ENCODE data around the gene GDPD5. TPM values are rescaled to one million over a fixed set of nuclear protein-coding genes. Genes with fewer than 3 reads are reported as not detected.

GDPD5 gene
- total and polyA plus RNA-seq, 9 of the 15 experiments (the other 6 are each of a cell fraction or from before 2014, with no cell fraction given), result 0.32 to 27.3 (median 8.0) TPM

GRCh38 chr11:75534259-75535069 lies 8.7 kb upstream of the GDPD5 start (continued):
- TF ChIP-seq ZBTB1 (CRISPR knock-in tag; IDR thresholded peaks at IDR 0.05; ENCODE audit: borderline replicate concordance, low read depth) (no peak), ZNF75A (CRISPR knock-in tag; IDR thresholded peaks at IDR 0.05) (no peak), CHD1 (IDR thresholded peaks at IDR 0.05; ENCODE audit: low read length) (no peak), ZNF785 (CRISPR knock-in tag; IDR thresholded peaks at IDR 0.05) (no peak), EGR1 (conservative IDR thresholded peaks at IDR 0.05) (no peak), TFE3 (CRISPR knock-in tag; IDR thresholded peaks at IDR 0.05) (no peak), SRSF9 (IDR thresholded peaks at IDR 0.05; ENCODE audit: borderline replicate concordance, low read depth, low read length) (no peak), MTA2 (IDR thresholded peaks at IDR 0.05; ENCODE audit: low read depth) (peak; percentile 93), CEBPZ (IDR thresholded peaks at IDR 0.05; ENCODE audit: borderline replicate concordance, low read depth, low read length) (no peak), RAD51 (IDR thresholded peaks at IDR 0.05; ENCODE audit: borderline replicate concordance, low read depth) (peak; percentile 8; the same call in 1 of the 2 replicates), PBX2 (CRISPR knock-in tag; IDR thresholded peaks at IDR 0.05; ENCODE audit: low read depth) (no peak), PBX2 (tag; conservative IDR thresholded peaks at IDR 0.05; ENCODE audit: low read depth) (peak; percentile 34; the same call in 1 of the 2 replicates), ARID4B (CRISPR knock-in tag; IDR thresholded peaks at IDR 0.05) (no peak), ZNF217 (CRISPR knock-in tag; IDR thresholded peaks at IDR 0.05) (no peak), PTTG1 (tag; IDR thresholded peaks at IDR 0.05; ENCODE audit: low read depth) (0 out of 2 replicates have a peak, but pooled peaks have one; percentile 16)
